Measurements from ENCODE around the gene C5AR1.

C5AR1 gene

GRCh38 chr19:47322058-47322457 lies 12.4 kb downstream of the C5AR1 start (continued):
- no peak for TF ChIP-seq ZBTB26 (tag by site-specific recombination; optimal IDR thresholded peaks at IDR 0.05)
- TF ChIP-seq SCRT1 (tag by site-specific recombination; IDR thresholded peaks at IDR 0.05; ENCODE audit: borderline replicate concordance) = no peak
- TF ChIP-seq ZNF169 (tag by site-specific recombination; IDR thresholded peaks at IDR 0.05) = no peak
- no peak for TF ChIP-seq ZNF558 (tag by site-specific recombination; IDR thresholded peaks at IDR 0.05)
- TF ChIP-seq, protein P1, sequence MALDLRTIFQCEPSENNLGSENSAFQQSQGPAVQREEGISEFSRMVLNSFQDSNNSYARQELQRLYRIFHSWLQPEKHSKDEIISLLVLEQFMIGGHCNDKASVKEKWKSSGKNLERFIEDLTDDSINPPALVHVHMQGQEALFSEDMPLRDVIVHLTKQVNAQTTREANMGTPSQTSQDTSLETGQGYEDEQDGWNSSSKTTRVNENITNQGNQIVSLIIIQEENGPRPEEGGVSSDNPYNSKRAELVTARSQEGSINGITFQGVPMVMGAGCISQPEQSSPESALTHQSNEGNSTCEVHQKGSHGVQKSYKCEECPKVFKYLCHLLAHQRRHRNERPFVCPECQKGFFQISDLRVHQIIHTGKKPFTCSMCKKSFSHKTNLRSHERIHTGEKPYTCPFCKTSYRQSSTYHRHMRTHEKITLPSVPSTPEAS (tag by site-specific recombination; IDR thresholded peaks at IDR 0.05) = no peak

DNA sequence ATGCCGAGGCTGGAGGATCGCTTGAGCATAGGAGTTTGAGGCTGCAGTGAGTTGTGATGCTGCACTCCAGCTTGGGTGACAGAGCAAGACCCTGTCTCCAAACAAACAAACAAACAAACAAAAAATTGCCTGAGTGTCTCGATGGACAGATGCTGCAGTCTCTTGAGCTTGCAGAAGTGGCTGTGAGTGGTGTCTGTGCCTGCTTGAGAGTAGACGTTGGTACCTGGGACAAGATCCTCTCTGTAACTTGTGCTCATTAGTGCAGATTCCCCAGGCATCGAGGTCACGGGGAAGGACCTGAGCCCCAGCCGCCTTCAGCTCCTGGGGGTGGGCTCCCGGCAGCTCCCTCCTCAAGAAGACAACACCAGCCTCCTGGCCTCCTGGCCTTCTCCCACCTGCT lies 13.7 kb downstream of the C5AR1 start:
- ChIA-PET POLR2A (interaction anchor here (1.2 kb wide), 1 partner anchor 25 kb away, joined by 5 read pairs; the partner anchor contains the start of gene DHX34), CTCF (interaction anchor here (0.7 to 1.6 kb wide), 3 partner anchors 26 to 68 kb away, joined by 3 to 8 read pairs (median 3); partner anchors contain the start of gene DHX34)
- Histone ChIP-seq H3K4me1 (ENCODE audit: control insufficient read depth, insufficient read depth, low read length) (no peaks in the 10 kb centered on the region), H3K36me3 (ENCODE audit: control insufficient read depth in 2 of 2, insufficient read depth in 1 of 2, low read length in 2 of 2) (no peaks in the 10 kb centered on the region), H3K9me3 (ENCODE audit: control insufficient read depth, insufficient read depth, low read depth, low read length) (no peaks in the 10 kb centered on the region), H3K27ac (ENCODE audit: extremely low read depth, low read depth, low read length) (no peak overlapping the region), H3K4me3 (ENCODE audit: low read depth, low read length) (no peak overlapping the region)
- no peak for TF ChIP-seq ZNF610 (tag by site-specific recombination; IDR thresholded peaks at IDR 0.05; ENCODE audit: borderline replicate concordance)
- no peak for TF ChIP-seq MEIS1 (CRISPR knock-in tag; IDR thresholded peaks at IDR 0.05; ENCODE audit: borderline replicate concordance)
- TF ChIP-seq ZNF549 (tag by site-specific recombination; IDR thresholded peaks at IDR 0.05) = no peak
- no peak for TF ChIP-seq ZBTB6 (tag by site-specific recombination; IDR thresholded peaks at IDR 0.05)
- TF ChIP-seq ZNF155 (tag by site-specific recombination; IDR thresholded peaks at IDR 0.05) = no peak
- no peak for TF ChIP-seq ZNF211 (tag by site-specific recombination; IDR thresholded peaks at IDR 0.05; ENCODE audit: low read depth)

DNA sequence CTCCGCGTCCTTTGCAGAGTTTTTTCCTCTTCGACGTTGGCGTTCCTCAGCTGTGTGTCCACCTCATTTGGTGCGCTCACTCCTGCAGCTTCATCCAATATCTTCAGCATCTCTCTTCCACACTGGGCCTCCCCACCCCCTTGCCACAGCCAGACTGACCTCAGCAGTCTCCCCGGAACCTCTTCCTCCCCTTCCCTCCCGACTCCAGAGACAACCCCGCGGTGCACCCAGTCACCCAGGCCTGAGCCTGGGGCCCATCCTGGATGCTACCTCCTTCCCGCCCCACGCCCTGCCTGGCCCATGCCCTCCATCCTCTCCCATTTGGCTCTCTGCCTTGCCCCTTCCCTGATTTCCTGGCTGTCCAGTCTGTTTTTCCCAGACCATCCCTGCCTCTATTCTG lies 14.2 kb downstream of the C5AR1 start:
- H3K27ac ChIP-seq (ENCODE audit: extremely low read depth, low read depth, low read length) = no peak overlapping the region
- H3K9me3 ChIP-seq (ENCODE audit: control insufficient read depth, insufficient read depth, low read depth, low read length) = no peaks in the 10 kb centered on the region
- POLR2A ChIA-PET = interaction anchor here (1.2 kb wide), 1 partner anchor 25 kb away, joined by 5 read pairs; the partner anchor contains the start of gene DHX34
- no peaks in the 10 kb centered on the region for H3K4me1 ChIP-seq (ENCODE audit: control insufficient read depth, insufficient read depth, low read length)
- H3K4me3 ChIP-seq (ENCODE audit: low read depth, low read length) = no peak overlapping the region
- CTCF ChIA-PET = interaction anchor here (0.7 to 1.6 kb wide), 3 partner anchors 25 to 68 kb away, joined by 3 to 8 read pairs (median 3); partner anchors contain the start of gene DHX34
- H3K36me3 ChIP-seq (ENCODE audit: control insufficient read depth in 2 of 2, insufficient read depth in 1 of 2, low read length in 2 of 2) = no peaks in the 10 kb centered on the region
- TF ChIP-seq ZNF184 (tag by site-specific recombination; IDR thresholded peaks at IDR 0.05) (no peak), ZNF585B (tag by site-specific recombination; IDR thresholded peaks at IDR 0.05) (no peak), ZIC2 (tag by site-specific recombination; IDR thresholded peaks at IDR 0.05) (no peak), ZNF37A (tag by site-specific recombination; IDR thresholded peaks at IDR 0.05) (no peak), ZNF639 (tag by site-specific recombination; IDR thresholded peaks at IDR 0.05) (no peak), ZSCAN16 (tag by site-specific recombination; IDR thresholded peaks at IDR 0.05) (no peak), ZNF449 (tag by site-specific recombination; IDR thresholded peaks at IDR 0.05) (no peak), ZNF626 (tag by site-specific recombination; IDR thresholded peaks at IDR 0.05) (no peak), SP2 (tag by site-specific recombination; IDR thresholded peaks at IDR 0.05) (no peak)
- TF ChIP-seq, protein P2, sequence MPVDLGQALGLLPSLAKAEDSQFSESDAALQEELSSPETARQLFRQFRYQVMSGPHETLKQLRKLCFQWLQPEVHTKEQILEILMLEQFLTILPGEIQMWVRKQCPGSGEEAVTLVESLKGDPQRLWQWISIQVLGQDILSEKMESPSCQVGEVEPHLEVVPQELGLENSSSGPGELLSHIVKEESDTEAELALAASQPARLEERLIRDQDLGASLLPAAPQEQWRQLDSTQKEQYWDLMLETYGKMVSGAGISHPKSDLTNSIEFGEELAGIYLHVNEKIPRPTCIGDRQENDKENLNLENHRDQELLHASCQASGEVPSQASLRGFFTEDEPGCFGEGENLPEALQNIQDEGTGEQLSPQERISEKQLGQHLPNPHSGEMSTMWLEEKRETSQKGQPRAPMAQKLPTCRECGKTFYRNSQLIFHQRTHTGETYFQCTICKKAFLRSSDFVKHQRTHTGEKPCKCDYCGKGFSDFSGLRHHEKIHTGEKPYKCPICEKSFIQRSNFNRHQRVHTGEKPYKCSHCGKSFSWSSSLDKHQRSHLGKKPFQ (tag by site-specific recombination; IDR thresholded peaks at IDR 0.05) = no peak
- TF ChIP-seq, protein P3, sequence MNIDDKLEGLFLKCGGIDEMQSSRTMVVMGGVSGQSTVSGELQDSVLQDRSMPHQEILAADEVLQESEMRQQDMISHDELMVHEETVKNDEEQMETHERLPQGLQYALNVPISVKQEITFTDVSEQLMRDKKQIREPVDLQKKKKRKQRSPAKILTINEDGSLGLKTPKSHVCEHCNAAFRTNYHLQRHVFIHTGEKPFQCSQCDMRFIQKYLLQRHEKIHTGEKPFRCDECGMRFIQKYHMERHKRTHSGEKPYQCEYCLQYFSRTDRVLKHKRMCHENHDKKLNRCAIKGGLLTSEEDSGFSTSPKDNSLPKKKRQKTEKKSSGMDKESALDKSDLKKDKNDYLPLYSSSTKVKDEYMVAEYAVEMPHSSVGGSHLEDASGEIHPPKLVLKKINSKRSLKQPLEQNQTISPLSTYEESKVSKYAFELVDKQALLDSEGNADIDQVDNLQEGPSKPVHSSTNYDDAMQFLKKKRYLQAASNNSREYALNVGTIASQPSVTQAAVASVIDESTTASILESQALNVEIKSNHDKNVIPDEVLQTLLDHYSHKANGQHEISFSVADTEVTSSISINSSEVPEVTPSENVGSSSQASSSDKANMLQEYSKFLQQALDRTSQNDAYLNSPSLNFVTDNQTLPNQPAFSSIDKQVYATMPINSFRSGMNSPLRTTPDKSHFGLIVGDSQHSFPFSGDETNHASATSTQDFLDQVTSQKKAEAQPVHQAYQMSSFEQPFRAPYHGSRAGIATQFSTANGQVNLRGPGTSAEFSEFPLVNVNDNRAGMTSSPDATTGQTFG (tag by site-specific recombination; IDR thresholded peaks at IDR 0.05; ENCODE audit: borderline replicate concordance) = no peak
